Thymus (tissue), 11 donors: ENCODE results near the gene FBXL22. TPM values are rescaled to one million over a fixed set of nuclear protein-coding genes. Genes with fewer than 3 reads are reported as not detected.

Source experiments
- DNase-seq, 9 donors: peaks; one replicate each; pipeline ENCODE4 v3.0.0-alpha.2; 2013; ENCODE audit warnings: low spot score in 9 of 9, low read depth in 6 of 9, missing footprints in 1 of 9
- H3K27ac ChIP-seq, 2 donors: one replicate each; pipeline ENCODE4 v1.5.1; 2013; ENCODE audit warnings: control low read depth in 1 of 2, low read depth in 1 of 2, low read length in 1 of 2, mild to moderate bottlenecking in 1 of 2, moderate library complexity in 1 of 2
- H3K27me3 ChIP-seq, 2 donors: one replicate each; pipeline ENCODE4 v1.5.1; 2013; ENCODE audit warnings: low read length in 1 of 2; ENCODE audit not compliant: control insufficient read depth in 2 of 2, insufficient read depth in 1 of 2
- H3K36me3 ChIP-seq, 2 donors: one replicate each; pipeline ENCODE4 v1.5.1; 2013; ENCODE audit warnings: low read length in 1 of 2, mild to moderate bottlenecking in 1 of 2, moderate library complexity in 1 of 2; ENCODE audit not compliant: control insufficient read depth in 2 of 2, insufficient read depth in 2 of 2
- H3K4me1 ChIP-seq, 2 donors: one replicate each; pipeline ENCODE4 v1.5.1; 2013; ENCODE audit warnings: low read length in 2 of 2; ENCODE audit not compliant: control insufficient read depth in 2 of 2, insufficient read depth in 2 of 2
- H3K4me3 ChIP-seq, 2 donors: one replicate each; pipeline ENCODE4 v1.5.1; 2013; ENCODE audit warnings: low read length in 2 of 2, control low read depth in 1 of 2, mild to moderate bottlenecking in 1 of 2
- H3K9me3 ChIP-seq, 2 donors: one replicate each; pipeline ENCODE4 v1.5.1; 2013; ENCODE audit warnings: low read length in 1 of 2, mild to moderate bottlenecking in 1 of 2; ENCODE audit not compliant: control insufficient read depth in 2 of 2, insufficient read depth in 1 of 2
- WGBS: extraction: QIAGEN DNeasy Blood & Tissue Kit; methylation state at CpG from one replicate; pipeline ENCODE4 v1.1.7; 2013; 5-methylcytosine and 5-hydroxymethylcytosine counted together
- polyA plus RNA-seq: library from polyadenylated mRNA; stranded (reverse); fragments of 200-250 nt; gene quantifications from one replicate; pipeline ENCODE4 v1.2.3, GENCODE V29; 2013
- total RNA-seq: library from RNA; stranded (reverse); fragments of 120-200 nt; gene quantifications from one replicate; pipeline ENCODE4 v1.2.4, GENCODE V29; 2013
- donor health status: healthy.

Gene FBXL22
- total and polyA plus RNA-seq, 2 donors = 0.33 to 0.68 TPM

GRCh38 chr15:63604281-63604680 lies 7.1 kb downstream of the FBXL22 start:
- 100% methylated on average over 2 of the region's 2 CpGs for WGBS
- peaks cover 21 to 51% of the 10 kb centered on the region in 2 donors for H3K4me1 ChIP-seq
- no peak overlapping the region for H3K4me3 ChIP-seq
- peaks cover 0 to 2% of the 10 kb centered on the region in 2 donors for H3K9me3 ChIP-seq
- H3K36me3 ChIP-seq = peaks cover 14 to 20% of the 10 kb centered on the region in 2 donors
- no peak for DNase-seq
- H3K27me3 ChIP-seq = peaks cover 0 to 8% of the 10 kb centered on the region in 2 donors
- H3K27ac ChIP-seq = no peak overlapping the region

DNA sequence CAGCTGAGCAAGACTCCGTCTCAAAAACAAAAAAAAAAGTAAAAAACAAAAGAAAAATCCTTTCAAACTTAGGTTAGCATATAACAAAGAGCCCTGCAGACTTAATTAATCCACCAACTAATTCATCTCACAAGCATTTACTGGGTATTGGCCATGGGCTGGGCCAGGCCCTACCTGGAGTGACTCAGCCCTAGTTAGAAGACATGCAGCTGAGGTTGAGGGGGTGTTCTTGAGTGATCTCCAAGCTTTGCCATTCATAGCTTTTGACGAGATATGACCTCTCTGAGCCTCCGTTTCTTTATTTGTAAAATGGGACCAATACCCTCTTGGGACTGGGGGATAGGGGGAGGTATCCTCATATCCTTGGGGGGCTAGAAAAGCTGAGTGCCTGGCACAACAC lies 7.8 kb downstream of the FBXL22 start:
- Histone ChIP-seq H3K9me3 (no peaks in the 10 kb centered on the region), H3K4me3 (no peak overlapping the region), H3K27me3 (peaks cover 0 to 5% of the 10 kb centered on the region in 2 donors), H3K27ac (no peak overlapping the region), H3K4me1 (peaks cover 21 to 45% of the 10 kb centered on the region in 2 donors), H3K36me3 (peaks cover 18 to 25% of the 10 kb centered on the region in 2 donors)
- 97% methylated on average over 3 of the region's 3 CpGs for WGBS
- no peak for DNase-seq

DNA sequence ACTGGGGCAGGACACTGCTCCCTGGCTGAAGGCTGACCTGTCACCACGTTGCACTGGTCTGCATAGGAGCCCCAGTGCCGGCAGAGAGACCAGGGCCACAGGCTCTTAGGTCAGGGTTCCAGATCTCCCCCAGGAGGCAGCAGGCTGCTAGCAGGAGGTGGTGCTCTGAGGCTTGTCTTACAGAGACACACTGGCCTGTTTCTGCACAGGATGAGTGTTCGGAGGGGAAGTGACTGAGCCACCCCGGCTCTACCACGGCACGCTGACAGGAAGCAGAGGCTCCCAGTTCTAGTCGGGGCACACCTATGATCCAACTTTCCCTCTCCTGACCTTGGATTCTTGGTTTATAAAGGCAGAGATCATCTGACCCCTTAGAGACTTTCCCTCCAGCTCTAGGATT lies 8.6 kb downstream of the FBXL22 start:
- Histone ChIP-seq H3K4me1 (peaks cover 27 to 47% of the 10 kb centered on the region in 2 donors), H3K4me3 (no peak overlapping the region), H3K9me3 (no peaks in the 10 kb centered on the region), H3K36me3 (peaks cover 22 to 29% of the 10 kb centered on the region in 2 donors), H3K27me3 (no peaks in the 10 kb centered on the region), H3K27ac (peak overlapping the region; percentile 62 to 78)
- DNase-seq = peak in 5 of 9 donors; percentile 56 to 82 (median 66)
- WGBS = 7% methylated on average over 7 of the region's 7 CpGs

GRCh38 chr15:63606308-63606707 lies 9.1 kb downstream of the FBXL22 start:
- Histone ChIP-seq H3K27me3 (no peaks in the 10 kb centered on the region), H3K36me3 (peaks cover 26 to 32% of the 10 kb centered on the region in 2 donors), H3K9me3 (no peaks in the 10 kb centered on the region), H3K4me1 (peaks cover 30 to 48% of the 10 kb centered on the region in 2 donors), H3K27ac (peak overlapping the region; percentile 62 to 78), H3K4me3 (no peak overlapping the region)
- DNase-seq = peak in 2 of 9 donors; percentile 30 to 53
- 17% methylated on average over 2 of the region's 2 CpGs for WGBS

GRCh38 chr15:63608989-63609388 lies 11.8 kb downstream of the FBXL22 start:
- WGBS = 96% methylated on average over 15 of the region's 15 CpGs
- Histone ChIP-seq H3K27ac (no peak overlapping the region), H3K36me3 (peaks cover 39 to 47% of the 10 kb centered on the region in 2 donors), H3K4me1 (peaks cover 21 to 35% of the 10 kb centered on the region in 2 donors), H3K9me3 (no peaks in the 10 kb centered on the region), H3K4me3 (no peak overlapping the region), H3K27me3 (no peaks in the 10 kb centered on the region)
- DNase-seq = no peak

- Histone ChIP-seq H3K36me3 (peaks cover 43 to 52% of the 10 kb centered on the region in 2 donors), H3K4me3 (no peak overlapping the region), H3K9me3 (no peaks in the 10 kb centered on the region), H3K27ac (no peak overlapping the region), H3K27me3 (no peaks in the 10 kb centered on the region), H3K4me1 (peaks cover 21 to 35% of the 10 kb centered on the region in 2 donors)
- 92% methylated on average over 6 of the region's 6 CpGs for WGBS
- DNase-seq = no peak
Measured at GRCh38 chr15:63609448-63609847, 12.3 kb downstream of the FBXL22 start.

- no peaks in the 10 kb centered on the region for H3K27me3 ChIP-seq
Measured at GRCh38 chr15:63610209-63610841, 13.1 kb downstream of the FBXL22 start.

DNA sequence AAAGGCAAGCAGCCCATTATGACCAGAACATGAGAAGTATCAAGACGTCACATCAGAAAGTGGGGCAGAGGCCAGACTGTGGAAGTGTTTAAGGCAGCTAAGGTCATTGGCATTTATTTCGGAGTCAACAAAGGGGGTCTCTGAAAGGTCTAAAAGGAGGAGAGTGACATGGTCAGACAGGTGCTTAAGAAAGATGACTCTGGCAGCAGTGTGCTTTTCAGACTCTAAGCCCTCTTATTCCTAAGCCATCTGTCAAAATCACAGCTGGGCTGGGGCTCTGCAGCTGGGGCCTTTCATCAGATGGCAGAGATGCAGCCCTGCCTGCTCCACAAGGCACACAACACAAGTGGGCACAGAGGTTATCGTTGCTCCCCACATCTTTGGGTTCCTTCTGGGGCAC lies 14.0 kb downstream of the FBXL22 start:
- peaks cover 57 to 67% of the 10 kb centered on the region in 2 donors for H3K36me3 ChIP-seq

More at GRCh38 chr15:63610209-63610841, 13.1 kb downstream of the FBXL22 start:
- peaks cover 50 to 59% of the 10 kb centered on the region in 2 donors for H3K36me3 ChIP-seq
- peaks cover 18 to 31% of the 10 kb centered on the region in 2 donors for H3K4me1 ChIP-seq
- no peak overlapping the region for H3K4me3 ChIP-seq
- DNase-seq = peak in 7 of 9 donors; percentile 56 to 88 (median 70)
- H3K9me3 ChIP-seq = no peaks in the 10 kb centered on the region
- WGBS = 8% methylated on average over 6 of the region's 6 CpGs
- peak overlapping the region; percentile 58 to 61 for H3K27ac ChIP-seq

DNA sequence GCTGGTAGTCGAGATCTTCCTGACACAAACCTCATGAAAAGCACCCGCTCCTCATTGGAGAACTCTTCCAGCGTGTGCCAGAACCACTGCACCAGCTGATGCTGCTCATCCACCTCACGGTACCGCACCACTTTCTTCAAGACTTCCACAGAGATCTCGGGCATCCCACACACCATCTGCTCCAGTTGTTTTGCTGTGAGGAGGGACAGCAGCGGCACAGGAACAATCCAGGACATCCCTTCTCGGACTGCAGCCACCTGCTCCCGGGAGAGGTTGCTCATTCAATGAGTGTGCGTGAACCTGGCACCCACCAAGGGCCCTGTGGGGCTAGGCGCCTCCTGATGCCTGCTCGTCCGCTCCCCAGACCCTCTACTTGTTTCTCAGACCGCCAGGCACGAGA lies 15.1 kb downstream of the FBXL22 start:
- H3K4me3 ChIP-seq = no peak overlapping the region
- WGBS = 98% methylated on average over 15 of the region's 15 CpGs
- no peak for DNase-seq

More for the DNA sequence above, 14.0 kb downstream of the FBXL22 start:
- Histone ChIP-seq H3K9me3 (no peaks in the 10 kb centered on the region), H3K4me1 (peaks cover 12 to 22% of the 10 kb centered on the region in 2 donors), H3K4me3 (no peak overlapping the region), H3K27me3 (no peaks in the 10 kb centered on the region), H3K27ac (no peak overlapping the region)
- WGBS = 71% methylated on average over 3 of the region's 3 CpGs
- peak in 1 of 9 donors; percentile 63 for DNase-seq

More for the DNA sequence above, 15.1 kb downstream of the FBXL22 start:
- H3K9me3 ChIP-seq = no peaks in the 10 kb centered on the region
- no peak overlapping the region for H3K27ac ChIP-seq
- no peaks in the 10 kb centered on the region for H3K27me3 ChIP-seq
- peaks cover 9 to 16% of the 10 kb centered on the region in 2 donors for H3K4me1 ChIP-seq
- peaks cover 60 to 73% of the 10 kb centered on the region in 2 donors for H3K36me3 ChIP-seq
